ENCODE results near the gene AMPD3.

The AMPD3 gene

DNA sequence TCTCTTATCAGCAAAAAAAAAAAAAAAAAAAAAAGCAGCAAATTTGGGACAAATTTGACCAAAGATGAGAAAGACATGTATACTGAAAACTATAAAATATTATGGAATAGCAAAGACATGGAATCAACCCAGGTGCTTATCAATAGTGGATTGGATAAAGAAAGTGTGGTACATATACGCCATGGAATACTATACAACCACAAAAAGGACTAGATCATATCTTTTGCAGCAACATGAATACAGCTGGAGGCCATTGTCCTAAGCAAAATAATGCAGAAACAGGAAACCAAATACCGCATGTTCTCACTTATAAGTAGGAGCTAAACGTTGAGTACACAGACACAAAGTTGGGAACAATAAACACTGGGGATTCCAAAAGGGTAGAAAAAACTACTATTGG, 87.7 kb downstream of the AMPD3 start:
- DNase-seq: no peak
- WGBS (ENCODE audit: extremely low coverage, insufficient coverage, low lambda C conversion rate): no CpG with 5 or more reads among the region's 3 CpGs
- no peaks in the 10 kb centered on the region for H3K27me3 ChIP-seq (ENCODE audit: insufficient read depth, low read length, poor library complexity)
- H3K4me1 ChIP-seq (ENCODE audit: control insufficient read depth, low read depth, low read length): no peaks in the 10 kb centered on the region
- H4K5ac ChIP-seq (ENCODE audit: low read length): no peak overlapping the region
- no peaks in the 10 kb centered on the region for H3K79me2 ChIP-seq (ENCODE audit: control insufficient read depth, insufficient read depth, low read length)
- H4K8ac ChIP-seq (ENCODE audit: low read depth, low read length): no peak overlapping the region
- H3K36me3 ChIP-seq (ENCODE audit: control insufficient read depth, insufficient read depth, low read length): no peaks in the 10 kb centered on the region
- no peak overlapping the region for H3K9ac ChIP-seq (ENCODE audit: low read length)
- H2BK5ac ChIP-seq (ENCODE audit: low read length): no peak overlapping the region
- H3K79me1 ChIP-seq (ENCODE audit: low read length): peaks cover 1% of the 10 kb centered on the region
- H2BK120ac ChIP-seq (ENCODE audit: low read depth, low read length): no peak overlapping the region
- no peak overlapping the region for H3K18ac ChIP-seq (ENCODE audit: low read length)
- no peak overlapping the region for H3K56ac ChIP-seq (ENCODE audit: low read length)
- H3K4me3 ChIP-seq (ENCODE audit: low read length): no peak overlapping the region
- H3K23ac ChIP-seq (ENCODE audit: low read length): no peak overlapping the region
- no peak overlapping the region for H2AK5ac ChIP-seq (ENCODE audit: low read length)
- H2BK15ac ChIP-seq (replicated peaks; ENCODE audit: low read depth): no peak overlapping the region
- no peak overlapping the region for H3K4ac ChIP-seq (ENCODE audit: low read depth, low read length)
- no peak overlapping the region for H3K27ac ChIP-seq (ENCODE audit: low read depth, low read length)
- no peak overlapping the region for H3K4me2 ChIP-seq (ENCODE audit: low read length)

DNA sequence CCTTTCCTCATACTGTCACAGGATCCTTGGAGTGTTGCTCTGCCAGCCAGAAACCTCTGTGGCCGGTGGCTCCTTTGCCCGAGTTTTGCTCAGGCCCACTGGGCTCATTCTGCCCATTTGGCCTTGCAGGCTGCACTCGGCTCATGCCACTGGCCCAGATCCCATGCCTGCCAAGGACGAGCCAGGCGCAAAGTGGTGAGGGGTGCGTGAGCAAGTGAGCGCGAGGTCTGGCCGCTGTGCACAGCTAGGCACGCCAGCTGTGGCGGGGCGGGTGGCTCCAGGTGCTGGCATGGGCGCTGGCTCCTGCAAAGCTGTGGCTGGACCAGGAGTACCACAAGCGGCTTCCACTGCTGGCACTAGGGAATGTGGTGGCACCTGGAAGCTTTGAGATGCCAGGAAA, 88.7 kb downstream of the AMPD3 start:
- Histone ChIP-seq H3K56ac (ENCODE audit: low read length) (no peak overlapping the region), H3K36me3 (ENCODE audit: control insufficient read depth, insufficient read depth, low read length) (no peaks in the 10 kb centered on the region), H3K4me3 (ENCODE audit: low read length) (no peak overlapping the region), H4K5ac (ENCODE audit: low read length) (no peak overlapping the region), H3K23ac (ENCODE audit: low read length) (no peak overlapping the region), H3K79me2 (ENCODE audit: control insufficient read depth, insufficient read depth, low read length) (no peaks in the 10 kb centered on the region), H2BK120ac (ENCODE audit: low read depth, low read length) (no peak overlapping the region), H3K79me1 (ENCODE audit: low read length) (no peaks in the 10 kb centered on the region), H3K9ac (ENCODE audit: low read length) (no peak overlapping the region), H2AK5ac (ENCODE audit: low read length) (no peak overlapping the region), H3K4me1 (ENCODE audit: control insufficient read depth, low read depth, low read length) (no peaks in the 10 kb centered on the region), H3K4ac (ENCODE audit: low read depth, low read length) (no peak overlapping the region), H3K27me3 (ENCODE audit: insufficient read depth, low read length, poor library complexity) (no peaks in the 10 kb centered on the region), H3K4me2 (ENCODE audit: low read length) (no peak overlapping the region), H3K27ac (ENCODE audit: low read depth, low read length) (no peak overlapping the region), H2BK5ac (ENCODE audit: low read length) (no peak overlapping the region), H2BK15ac (replicated peaks; ENCODE audit: low read depth) (no peak overlapping the region), H3K18ac (ENCODE audit: low read length) (no peak overlapping the region), H4K8ac (ENCODE audit: low read depth, low read length) (no peak overlapping the region)
- DNase-seq: no peak
- no CpG with 5 or more reads among the region's 14 CpGs for WGBS (ENCODE audit: extremely low coverage, insufficient coverage, low lambda C conversion rate)

DNA sequence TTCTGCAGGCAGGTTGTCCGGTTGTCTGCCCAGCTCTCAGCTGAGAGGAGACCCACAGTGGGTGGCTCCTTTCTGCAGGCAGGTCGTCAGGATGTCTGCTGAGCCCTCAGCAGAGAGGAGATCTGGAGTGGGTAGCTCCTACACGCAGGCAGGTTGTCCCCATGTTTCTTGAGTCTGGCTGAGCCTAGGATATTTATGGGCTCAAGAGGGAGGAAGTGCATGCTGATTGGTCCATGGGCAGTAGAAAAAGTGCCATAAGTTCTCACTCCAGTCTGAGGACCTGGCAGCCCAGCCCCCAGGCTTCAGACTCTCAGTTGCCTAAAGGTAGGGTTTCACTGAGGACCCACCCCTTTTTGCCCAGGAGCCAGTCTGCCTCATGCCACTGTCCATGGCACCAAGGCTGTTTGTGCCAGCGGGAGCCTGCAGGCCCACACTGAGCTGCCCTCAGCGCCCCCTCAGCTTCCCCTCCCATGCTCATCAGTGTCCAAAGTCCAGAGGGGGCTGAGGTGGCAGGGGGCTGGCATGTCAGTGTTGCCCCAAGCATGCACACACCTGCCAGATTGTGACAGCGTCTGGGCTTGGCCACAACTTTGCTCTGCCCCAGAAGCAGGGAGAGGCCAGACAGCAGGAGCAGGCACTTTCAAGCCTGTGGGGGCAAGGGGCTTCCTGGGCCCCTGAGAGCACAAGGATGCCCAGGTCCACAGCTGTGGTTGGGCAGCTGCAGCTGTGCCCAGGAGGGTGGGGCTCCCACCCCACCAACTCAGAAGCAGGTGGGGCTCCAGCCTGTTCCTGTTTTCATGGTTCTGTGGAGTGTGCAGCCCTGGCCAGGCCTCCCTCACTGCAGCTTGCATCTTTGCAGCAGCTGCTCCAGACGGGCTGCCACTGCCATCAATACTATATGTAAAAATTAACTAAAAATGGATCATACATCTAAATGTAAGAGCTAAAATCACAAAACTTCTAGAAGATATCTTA, 89.7 kb downstream of the AMPD3 start:
- Histone ChIP-seq H3K36me3 (ENCODE audit: control insufficient read depth, insufficient read depth, low read length) (no peaks in the 10 kb centered on the region), H3K23ac (ENCODE audit: low read length) (no peak overlapping the region), H3K79me1 (ENCODE audit: low read length) (no peaks in the 10 kb centered on the region), H3K9ac (ENCODE audit: low read length) (no peak overlapping the region), H3K4me3 (ENCODE audit: low read length) (no peak overlapping the region), H3K79me2 (ENCODE audit: control insufficient read depth, insufficient read depth, low read length) (no peaks in the 10 kb centered on the region), H3K27ac (ENCODE audit: low read depth, low read length) (no peak overlapping the region), H2BK15ac (replicated peaks; ENCODE audit: low read depth) (no peak overlapping the region), H4K8ac (ENCODE audit: low read depth, low read length) (no peak overlapping the region), H3K4ac (ENCODE audit: low read depth, low read length) (no peak overlapping the region), H3K18ac (ENCODE audit: low read length) (no peak overlapping the region), H3K4me1 (ENCODE audit: control insufficient read depth, low read depth, low read length) (no peaks in the 10 kb centered on the region), H3K4me2 (ENCODE audit: low read length) (no peak overlapping the region), H2AK5ac (ENCODE audit: low read length) (no peak overlapping the region), H2BK5ac (ENCODE audit: low read length) (no peak overlapping the region), H2BK120ac (ENCODE audit: low read depth, low read length) (no peak overlapping the region), H3K27me3 (ENCODE audit: insufficient read depth, low read length, poor library complexity) (no peaks in the 10 kb centered on the region), H4K5ac (ENCODE audit: low read length) (no peak overlapping the region), H3K56ac (ENCODE audit: low read length) (no peak overlapping the region)
- no peak for DNase-seq
- no CpG with 5 or more reads among the region's 7 CpGs for WGBS (ENCODE audit: extremely low coverage, insufficient coverage, low lambda C conversion rate)

DNA sequence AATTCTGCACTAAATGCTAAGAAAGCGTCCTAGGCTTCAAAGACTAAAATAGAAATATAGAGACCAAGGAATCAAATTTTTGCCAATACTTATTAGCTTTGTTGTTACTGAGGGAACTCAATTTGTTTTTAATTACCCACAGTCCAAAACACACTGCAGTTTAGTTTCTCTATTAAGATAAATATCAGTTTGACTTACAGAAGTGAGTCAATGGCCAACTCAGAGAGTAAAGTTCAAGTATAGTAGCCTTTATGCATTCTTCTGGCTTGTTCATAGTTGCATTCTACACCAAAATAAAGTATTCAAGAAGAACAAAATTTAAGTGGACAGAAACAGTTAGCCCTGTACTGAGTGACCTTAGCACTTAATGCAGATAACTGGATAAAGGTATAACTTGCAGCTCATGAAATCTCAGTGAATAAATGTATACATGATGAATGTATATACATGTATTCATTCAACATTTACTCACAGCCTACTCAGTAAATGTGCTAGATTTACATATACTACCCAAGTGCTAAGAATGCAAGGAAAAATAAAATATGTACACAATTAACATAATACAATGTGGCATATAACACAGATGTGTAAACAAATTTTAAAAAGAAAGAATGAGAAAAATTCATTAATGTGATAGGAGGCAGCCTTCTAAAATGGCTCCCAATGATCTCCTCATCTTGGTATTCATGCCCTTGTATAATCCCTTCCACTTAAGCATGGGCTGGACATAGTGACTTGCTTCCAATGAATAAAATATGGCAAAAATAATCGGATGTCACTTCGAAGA, 95.6 kb downstream of the AMPD3 start:
- H3K9ac ChIP-seq (ENCODE audit: low read length): no peak overlapping the region
- no CpG with 5 or more reads among the region's 3 CpGs for WGBS (ENCODE audit: extremely low coverage, insufficient coverage, low lambda C conversion rate)

DNA sequence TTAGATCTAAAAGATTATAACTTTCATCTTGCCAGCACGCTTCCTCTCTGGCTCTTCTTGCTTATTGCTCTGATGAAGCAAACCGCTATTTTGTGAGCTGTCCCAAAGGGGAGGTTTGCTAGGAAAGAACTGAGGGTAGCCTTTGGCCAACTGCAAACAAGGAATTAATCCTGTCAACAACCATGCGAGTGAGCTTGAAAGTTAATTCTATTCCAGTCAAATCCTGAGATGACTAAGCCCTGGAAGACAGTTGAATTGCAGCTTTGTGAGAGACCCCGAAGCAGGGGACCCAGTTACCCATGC, 96.2 kb downstream of the AMPD3 start:
- Histone ChIP-seq H2BK5ac (ENCODE audit: low read length) (no peak overlapping the region), H2BK15ac (replicated peaks; ENCODE audit: low read depth) (no peak overlapping the region), H2BK120ac (ENCODE audit: low read depth, low read length) (no peak overlapping the region), H3K27me3 (ENCODE audit: insufficient read depth, low read length, poor library complexity) (no peaks in the 10 kb centered on the region), H3K4me2 (ENCODE audit: low read length) (no peak overlapping the region), H3K56ac (ENCODE audit: low read length) (no peak overlapping the region), H4K5ac (ENCODE audit: low read length) (no peak overlapping the region), H3K79me1 (ENCODE audit: low read length) (no peaks in the 10 kb centered on the region), H3K18ac (ENCODE audit: low read length) (no peak overlapping the region), H4K8ac (ENCODE audit: low read depth, low read length) (no peak overlapping the region), H3K36me3 (ENCODE audit: control insufficient read depth, insufficient read depth, low read length) (no peaks in the 10 kb centered on the region), H3K4me1 (ENCODE audit: control insufficient read depth, low read depth, low read length) (no peaks in the 10 kb centered on the region), H3K4ac (ENCODE audit: low read depth, low read length) (no peak overlapping the region), H3K9ac (ENCODE audit: low read length) (no peak overlapping the region), H3K23ac (ENCODE audit: low read length) (no peak overlapping the region), H2AK5ac (ENCODE audit: low read length) (no peak overlapping the region), H3K27ac (ENCODE audit: low read depth, low read length) (no peak overlapping the region), H3K79me2 (ENCODE audit: control insufficient read depth, insufficient read depth, low read length) (no peaks in the 10 kb centered on the region), H3K4me3 (ENCODE audit: low read length) (no peak overlapping the region)
- DNase-seq: no peak
- no CpG with 5 or more reads among the region's 4 CpGs for WGBS (ENCODE audit: extremely low coverage, insufficient coverage, low lambda C conversion rate)

More for the DNA sequence above, 95.6 kb downstream of the AMPD3 start:
- Histone ChIP-seq H3K27ac (ENCODE audit: low read depth, low read length) (no peak overlapping the region), H3K23ac (ENCODE audit: low read length) (no peak overlapping the region), H4K8ac (ENCODE audit: low read depth, low read length) (no peak overlapping the region), H4K5ac (ENCODE audit: low read length) (no peak overlapping the region), H2BK120ac (ENCODE audit: low read depth, low read length) (no peak overlapping the region), H2AK5ac (ENCODE audit: low read length) (no peak overlapping the region), H2BK15ac (replicated peaks; ENCODE audit: low read depth) (no peak overlapping the region), H3K18ac (ENCODE audit: low read length) (no peak overlapping the region), H3K27me3 (ENCODE audit: insufficient read depth, low read length, poor library complexity) (no peaks in the 10 kb centered on the region), H3K79me2 (ENCODE audit: control insufficient read depth, insufficient read depth, low read length) (no peaks in the 10 kb centered on the region), H3K4me1 (ENCODE audit: control insufficient read depth, low read depth, low read length) (no peaks in the 10 kb centered on the region), H3K4ac (ENCODE audit: low read depth, low read length) (no peak overlapping the region), H3K4me3 (ENCODE audit: low read length) (no peak overlapping the region), H2BK5ac (ENCODE audit: low read length) (no peak overlapping the region), H3K79me1 (ENCODE audit: low read length) (no peaks in the 10 kb centered on the region), H3K56ac (ENCODE audit: low read length) (no peak overlapping the region), H3K4me2 (ENCODE audit: low read length) (no peak overlapping the region), H3K36me3 (ENCODE audit: control insufficient read depth, insufficient read depth, low read length) (no peaks in the 10 kb centered on the region)
- no peak for DNase-seq
